Subcutaneous abdominal adipose tissue (tissue), 5 donors: Measurements from ENCODE around the gene TICRR.

Source experiments
- H3K27ac ChIP-seq: one replicate; pipeline ENCODE4 v1.7.0; 2013; ENCODE audit warnings: low read depth, mild to moderate bottlenecking, inconsistent platforms, low read length, moderate library complexity
- H3K27me3 ChIP-seq, 5 donors: one replicate each; pipeline ENCODE4 v1.7.0; 2013; ENCODE audit warnings: low read length in 5 of 5, inconsistent platforms in 1 of 5; ENCODE audit not compliant: control insufficient read depth in 5 of 5, insufficient read depth in 4 of 5
- H3K36me3 ChIP-seq, 5 donors: one replicate each; pipeline ENCODE4 v1.7.0; 2013; ENCODE audit warnings: low read length in 5 of 5; ENCODE audit not compliant: control insufficient read depth in 5 of 5, insufficient read depth in 5 of 5
- H3K4me1 ChIP-seq, 5 donors: one replicate each; pipeline ENCODE4 v1.7.0; 2013; ENCODE audit warnings: low read length in 5 of 5, mild to moderate bottlenecking in 3 of 5, moderate library complexity in 1 of 5; ENCODE audit not compliant: control insufficient read depth in 5 of 5, insufficient read depth in 5 of 5
- H3K4me3 ChIP-seq, 5 donors: one replicate each; pipeline ENCODE4 v1.7.0; 2013; ENCODE audit warnings: low read length in 5 of 5, low read depth in 1 of 5
- H3K9ac ChIP-seq, 5 donors: one replicate each; pipeline ENCODE4 v1.7.0; 2013; ENCODE audit warnings: low read length in 5 of 5, mild to moderate bottlenecking in 4 of 5, moderate library complexity in 3 of 5
- H3K9me3 ChIP-seq, 5 donors: one replicate each; pipeline ENCODE4 v1.7.0; 2013; ENCODE audit warnings: low read length in 5 of 5; ENCODE audit not compliant: control insufficient read depth in 5 of 5
- donor health status: healthy.
- donor health status: healthy.
- donor health status: healthy.
- donor health status: healthy.
- donor health status: healthy.

The TICRR gene

GRCh38 chr15:89652131-89652530 lies 76.9 kb downstream of the TICRR start:
- Histone ChIP-seq H3K9ac (no peak overlapping the region), H3K27me3 (peaks cover 0 to 6% (median 0%) of the 10 kb centered on the region in 5 donors), H3K4me3 (no peak overlapping the region), H3K9me3 (no peaks in the 10 kb centered on the region), H3K4me1 (peaks cover 0 to 20% (median 15%) of the 10 kb centered on the region in 5 donors), H3K36me3 (peaks cover 0 to 3% (median 0%) of the 10 kb centered on the region in 5 donors), H3K27ac (no peak overlapping the region)

- H3K9ac ChIP-seq = no peak overlapping the region
- no peak overlapping the region for H3K27ac ChIP-seq
- H3K4me3 ChIP-seq = no peak overlapping the region
- no peaks in the 10 kb centered on the region for H3K9me3 ChIP-seq
- peaks cover 0 to 3% (median 0%) of the 10 kb centered on the region in 5 donors for H3K36me3 ChIP-seq
- peaks cover 0 to 17% (median 11%) of the 10 kb centered on the region in 5 donors for H3K4me1 ChIP-seq
- peaks cover 0 to 6% (median 0%) of the 10 kb centered on the region in 5 donors for H3K27me3 ChIP-seq
Measured at GRCh38 chr15:89652666-89653065, 77.4 kb downstream of the TICRR start.

- Histone ChIP-seq H3K4me3 (no peak overlapping the region), H3K27me3 (peaks cover 0 to 6% (median 0%) of the 10 kb centered on the region in 5 donors), H3K9me3 (no peaks in the 10 kb centered on the region), H3K36me3 (peaks cover 0 to 3% (median 0%) of the 10 kb centered on the region in 5 donors), H3K9ac (no peak overlapping the region), H3K27ac (no peak overlapping the region), H3K4me1 (peaks cover 0 to 17% (median 11%) of the 10 kb centered on the region in 5 donors)
Measured at GRCh38 chr15:89653578-89653977, 78.3 kb downstream of the TICRR start.

GRCh38 chr15:89654301-89654761 lies 79.1 kb downstream of the TICRR start:
- H3K4me1 ChIP-seq = peaks cover 0 to 17% (median 11%) of the 10 kb centered on the region in 5 donors
- no peaks in the 10 kb centered on the region for H3K9me3 ChIP-seq
- peaks cover 0 to 6% (median 0%) of the 10 kb centered on the region in 5 donors for H3K27me3 ChIP-seq
- peak overlapping the region; percentile 59 to 70 (median 66) for H3K4me3 ChIP-seq
- peaks cover 0 to 3% (median 0%) of the 10 kb centered on the region in 5 donors for H3K36me3 ChIP-seq
- H3K27ac ChIP-seq = no peak overlapping the region
- H3K9ac ChIP-seq = peak overlapping the region in 2 of 5 donors; percentile 48 to 58

- Histone ChIP-seq H3K4me3 (peak within 1 kb of the TSS; percentile 59 to 70 (median 66)), H3K4me1 (peaks cover 0 to 17% (median 11%) of the 10 kb centered on the region in 5 donors), H3K36me3 (peaks cover 0 to 3% (median 0%) of the 10 kb centered on the region in 5 donors), H3K9ac (peak within 1 kb of the TSS in 2 of 5 donors; percentile 48 to 58), H3K27me3 (peaks cover 0 to 6% (median 0%) of the 10 kb centered on the region in 5 donors), H3K27ac (no peak within 1 kb of the TSS), H3K9me3 (no peaks in the 10 kb centered on the region)
Measured at GRCh38 chr15:89654847-89655805, 79.9 kb downstream of the TICRR start, which contains the start of gene KIF7. KIF7 (minus strand) TSS chr15:89655467; CDS start chr15:89652930, 2,537 bp downstream.

GRCh38 chr15:89656116-89656815 lies 81.0 kb downstream of the TICRR start:
- Histone ChIP-seq H3K27me3 (peaks cover 0 to 6% (median 0%) of the 10 kb centered on the region in 5 donors), H3K36me3 (peaks cover 0 to 6% (median 0%) of the 10 kb centered on the region in 5 donors), H3K9me3 (no peaks in the 10 kb centered on the region), H3K4me3 (no peak overlapping the region), H3K4me1 (peaks cover 0 to 17% (median 11%) of the 10 kb centered on the region in 5 donors), H3K9ac (no peak overlapping the region), H3K27ac (no peak overlapping the region)

- peaks cover 0 to 4% (median 0%) of the 10 kb centered on the region in 5 donors for H3K36me3 ChIP-seq
- no peaks in the 10 kb centered on the region for H3K9me3 ChIP-seq
- H3K27ac ChIP-seq = no peak overlapping the region
- H3K27me3 ChIP-seq = peaks cover 0 to 6% (median 0%) of the 10 kb centered on the region in 5 donors
- H3K4me3 ChIP-seq = no peak overlapping the region
- peaks cover 3 to 25% (median 19%) of the 10 kb centered on the region in 5 donors for H3K4me1 ChIP-seq
- no peak overlapping the region for H3K9ac ChIP-seq
Measured at GRCh38 chr15:89657686-89658200, 82.5 kb downstream of the TICRR start.

- Histone ChIP-seq H3K4me1 (peaks cover 3 to 28% (median 24%) of the 10 kb centered on the region in 5 donors), H3K27ac (no peak overlapping the region), H3K9me3 (no peaks in the 10 kb centered on the region), H3K9ac (no peak overlapping the region), H3K4me3 (no peak overlapping the region), H3K27me3 (peaks cover 0 to 5% (median 0%) of the 10 kb centered on the region in 5 donors), H3K36me3 (peaks cover 0 to 4% (median 0%) of the 10 kb centered on the region in 5 donors)
Measured at GRCh38 chr15:89659295-89659694, 84.0 kb downstream of the TICRR start.

GRCh38 chr15:89660556-89660955 lies 85.3 kb downstream of the TICRR start:
- H3K36me3 ChIP-seq = peaks cover 0 to 6% (median 0%) of the 10 kb centered on the region in 5 donors
- H3K4me3 ChIP-seq = no peak overlapping the region
- H3K9ac ChIP-seq = no peak overlapping the region

More at GRCh38 chr15:89660556-89660955, 85.3 kb downstream of the TICRR start:
- Histone ChIP-seq H3K27me3 (no peaks in the 10 kb centered on the region), H3K9me3 (no peaks in the 10 kb centered on the region), H3K27ac (no peak overlapping the region), H3K4me1 (peaks cover 3 to 25% (median 20%) of the 10 kb centered on the region in 5 donors)
